Esophagus muscularis mucosa (tissue), 3 donors: ENCODE data around the gene LAPTM5.

Experiments used
- CTCF ChIP-seq, 3 experiments: fragments of 200-600 bp in 2 of 3; fragments of 450-650 bp in 1 of 3; sonication (generic) in 2 of 3; IDR thresholded peaks; one replicate each; pipeline ENCODE4 v1.5.1; 2017 to 2019; ENCODE audit warnings: antibody characterized with exemption in 3 of 3, mild to moderate bottlenecking in 2 of 3, moderate library complexity in 1 of 3
- POLR2A ChIP-seq: fragments of 450-650 bp; IDR thresholded peaks from one replicate; pipeline ENCODE4 v1.6.1; 2017; ENCODE audit warnings: antibody characterized with exemption, moderate library complexity, mild to moderate bottlenecking, low read depth
- POLR2AphosphoS5 ChIP-seq, 2 donors: sonication (generic); formaldehyde crosslinking; IDR thresholded peaks; one replicate each; pipeline ENCODE4 v1.6.1; 2017; ENCODE audit warnings: antibody characterized with exemption in 2 of 2

DNA sequence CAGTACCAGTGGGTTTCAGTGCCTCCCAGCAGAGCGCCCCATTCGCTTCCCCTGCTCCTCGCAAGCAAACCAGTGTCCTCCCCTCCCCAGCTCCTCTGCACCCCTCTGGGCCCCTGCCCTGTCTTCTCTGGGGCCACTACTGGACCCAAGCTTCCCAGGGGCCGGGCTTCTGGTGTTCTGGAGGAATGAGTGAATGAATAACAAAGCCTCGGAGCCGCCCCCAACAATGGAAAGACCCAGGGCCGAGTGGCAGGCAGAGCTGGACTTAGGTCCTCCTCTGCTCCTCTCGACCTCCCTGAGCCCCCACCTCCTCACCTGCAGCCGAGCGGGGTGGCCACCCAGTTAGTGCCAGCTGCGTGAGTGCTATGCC lies 71.8 kb downstream of the LAPTM5 start:
- no peak for TF ChIP-seq CTCF (IDR thresholded peaks at IDR 0.05)
- no peak for TF ChIP-seq POLR2A
- no peak for TF ChIP-seq POLR2AphosphoS5 (IDR thresholded peaks at IDR 0.05)
